CD4-positive, alpha-beta T cell (primary cell): ENCODE results near the gene SMYD3. TPM values are rescaled to one million over a fixed set of nuclear protein-coding genes. Genes with fewer than 3 reads are reported as not detected.

ENCODE experiments used
- ATAC-seq: fragments of 200-7000 bp; cut with Tn5 transposase; one replicate; pipeline ENCODE4 v1.10.0; 2022; ENCODE audit warnings: mild to moderate bottlenecking; ENCODE audit not compliant: poor library complexity
- CTCF ChIA-PET: fragments of 350-600 bp; sonication (Branson Sonifier 250); formaldehyde crosslinking; loops from one replicate; lab custom pipeline; 2021; ENCODE audit warnings: antibody characterized with exemption, inconsistent platforms; lab: Charles Lee
- POLR2A ChIA-PET: fragments of 350-600 bp; sonication (Branson Sonifier 250); formaldehyde crosslinking; loops from one replicate; lab custom pipeline; 2021; ENCODE audit warnings: antibody characterized with exemption, inconsistent platforms; lab: Charles Lee
- DNase-seq, 14 experiments: peaks; one replicate each; pipeline ENCODE4 v3.0.0-alpha.2; 2013 to 2020; ENCODE audit warnings: mixed read lengths in 2 of 14
- H3K27ac ChIP-seq, 2 donors: one replicate each; pipeline versions ENCODE4 v1.5.1 to v1.7.0; 2013; ENCODE audit warnings: low read length in 2 of 2, low read depth in 1 of 2, mild to moderate bottlenecking in 1 of 2
- H3K27me3 ChIP-seq, 2 experiments: 1 replicate in 1 of 2; 2 replicates in 1 of 2; pipeline versions ENCODE4 v1.6.1 to v1.7.0; 2013; ENCODE audit warnings: low read length in 2 of 2, control low read depth in 1 of 2, mild to moderate bottlenecking in 1 of 2, moderate library complexity in 1 of 2; ENCODE audit not compliant: insufficient read depth in 2 of 2, control insufficient read depth in 1 of 2
- H3K36me3 ChIP-seq: one replicate; pipeline ENCODE4 v1.6.1; 2013; ENCODE audit warnings: low read length, control low read depth; ENCODE audit not compliant: insufficient read depth
- H3K4me1 ChIP-seq: one replicate; pipeline ENCODE4 v1.6.1; 2013; ENCODE audit warnings: low read length, control low read depth; ENCODE audit not compliant: insufficient read depth
- H3K4me3 ChIP-seq: one replicate; pipeline ENCODE4 v1.5.1; 2013; ENCODE audit warnings: mild to moderate bottlenecking, low read length, moderate library complexity
- H3K9me3 ChIP-seq, 2 experiments: 1 replicate in 1 of 2; 2 replicates in 1 of 2; pipeline versions ENCODE4 v1.6.1 to v1.7.0; 2013; ENCODE audit warnings: low read length in 2 of 2, mild to moderate bottlenecking in 2 of 2, control low read depth in 1 of 2, moderate library complexity in 1 of 2; ENCODE audit not compliant: control insufficient read depth in 1 of 2, insufficient read depth in 1 of 2
- H3K27ac Mint-ChIP-seq: one replicate; pipeline ENCODE4 v1.8.0; 2020; ENCODE audit warnings: mixed read lengths
- H3K27me3 Mint-ChIP-seq: one replicate; pipeline ENCODE4 v1.8.0; 2021; ENCODE audit warnings: mixed read lengths
- H3K36me3 Mint-ChIP-seq: one replicate; pipeline ENCODE4 v1.8.0; 2021; ENCODE audit warnings: low read depth, mixed read lengths
- H3K4me1 Mint-ChIP-seq: one replicate; pipeline ENCODE4 v1.8.0; 2021; ENCODE audit warnings: low read depth, mixed read lengths
- H3K4me3 Mint-ChIP-seq: one replicate; pipeline ENCODE4 v1.8.0; 2020; ENCODE audit warnings: mild to moderate bottlenecking, mixed read lengths
- H3K9me3 Mint-ChIP-seq: one replicate; pipeline ENCODE4 v1.8.0; 2020; ENCODE audit warnings: mixed read lengths
- intact Hi-C, 2 experiments: fragments of 100-400 bp; cut with DNase I in 1 of 2; cut with micrococcal nuclease in 1 of 2; formaldehyde crosslinking; loops; one replicate each; pipeline versions ENCODE4 v1.15.1 to v1.9.0; 2023 to 2025; cut with DNase I, micrococcal nuclease
- total RNA-seq, 174 experiments: library from RNA in 2 of 174; stranded (reverse) in 2 of 174; gene quantifications; one replicate each; pipeline ENCODE4 v1.2.3 and lab custom pipeline; 2021 to 2026
- TF ChIP-seq, protein P1 (sequence below): fragments of 200-600 bp; IDR thresholded peaks from one replicate; pipeline ENCODE4 v1.8.0; 2022; ENCODE audit warnings: antibody characterized with exemption, mild to moderate bottlenecking

The SMYD3 gene
- total RNA-seq, 2 experiments from 2014 or later, result 18.8 to 19.6 TPM

DNA sequence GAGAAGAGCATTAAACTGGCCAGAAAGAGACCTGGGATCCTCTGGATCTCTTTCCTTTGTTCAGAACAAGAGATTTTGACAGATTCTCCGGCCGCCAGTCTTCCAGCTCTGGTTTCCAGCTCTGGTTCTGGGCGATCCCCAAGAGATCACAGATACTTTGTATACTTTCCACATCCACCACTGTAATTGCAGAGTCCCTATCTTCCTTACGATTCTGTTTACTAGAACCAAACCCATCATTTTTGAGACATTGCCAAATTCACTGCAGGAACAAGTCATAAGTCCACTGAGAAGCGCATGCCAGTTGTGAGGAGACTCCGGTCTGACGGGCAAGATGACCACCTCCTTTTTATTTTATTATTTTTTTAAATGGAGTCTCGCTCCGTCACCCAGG lies 505.2 kb downstream of the SMYD3 start:
- DNase-seq (no peak), ATAC-seq (no peak)
- H3K4me3 ChIP-seq, result no peak overlapping the region
- H3K4me1 ChIP-seq, result no peaks in the 10 kb centered on the region
- Mint-ChIP-seq H3K27ac (no peak overlapping the region), H3K9me3 (no peaks in the 10 kb centered on the region), H3K4me1 (no peaks in the 10 kb centered on the region), H3K36me3 (no peaks in the 10 kb centered on the region), H3K27me3 (no peaks in the 10 kb centered on the region), H3K4me3 (no peak overlapping the region)
- H3K27ac ChIP-seq, result no peak overlapping the region
- intact Hi-C loops, result loop anchor here (2.0 to 10.0 kb wide), 4 partner anchors 115 to 927 kb away; no protein-coding TSS in a partner anchor
- ChIA-PET POLR2A (no interaction called here), CTCF (interaction anchor here (1.1 kb wide), 1 partner anchor 849 kb away, joined by 3 read pairs; no protein-coding TSS in a partner anchor)
- H3K27me3 ChIP-seq, result no peaks in the 10 kb centered on the region
- H3K9me3 ChIP-seq, result no peaks in the 10 kb centered on the region
- TF ChIP-seq, protein P1, sequence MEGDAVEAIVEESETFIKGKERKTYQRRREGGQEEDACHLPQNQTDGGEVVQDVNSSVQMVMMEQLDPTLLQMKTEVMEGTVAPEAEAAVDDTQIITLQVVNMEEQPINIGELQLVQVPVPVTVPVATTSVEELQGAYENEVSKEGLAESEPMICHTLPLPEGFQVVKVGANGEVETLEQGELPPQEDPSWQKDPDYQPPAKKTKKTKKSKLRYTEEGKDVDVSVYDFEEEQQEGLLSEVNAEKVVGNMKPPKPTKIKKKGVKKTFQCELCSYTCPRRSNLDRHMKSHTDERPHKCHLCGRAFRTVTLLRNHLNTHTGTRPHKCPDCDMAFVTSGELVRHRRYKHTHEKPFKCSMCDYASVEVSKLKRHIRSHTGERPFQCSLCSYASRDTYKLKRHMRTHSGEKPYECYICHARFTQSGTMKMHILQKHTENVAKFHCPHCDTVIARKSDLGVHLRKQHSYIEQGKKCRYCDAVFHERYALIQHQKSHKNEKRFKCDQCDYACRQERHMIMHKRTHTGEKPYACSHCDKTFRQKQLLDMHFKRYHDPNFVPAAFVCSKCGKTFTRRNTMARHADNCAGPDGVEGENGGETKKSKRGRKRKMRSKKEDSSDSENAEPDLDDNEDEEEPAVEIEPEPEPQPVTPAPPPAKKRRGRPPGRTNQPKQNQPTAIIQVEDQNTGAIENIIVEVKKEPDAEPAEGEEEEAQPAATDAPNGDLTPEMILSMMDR, result no peak
- H3K36me3 ChIP-seq, result no peaks in the 10 kb centered on the region

DNA sequence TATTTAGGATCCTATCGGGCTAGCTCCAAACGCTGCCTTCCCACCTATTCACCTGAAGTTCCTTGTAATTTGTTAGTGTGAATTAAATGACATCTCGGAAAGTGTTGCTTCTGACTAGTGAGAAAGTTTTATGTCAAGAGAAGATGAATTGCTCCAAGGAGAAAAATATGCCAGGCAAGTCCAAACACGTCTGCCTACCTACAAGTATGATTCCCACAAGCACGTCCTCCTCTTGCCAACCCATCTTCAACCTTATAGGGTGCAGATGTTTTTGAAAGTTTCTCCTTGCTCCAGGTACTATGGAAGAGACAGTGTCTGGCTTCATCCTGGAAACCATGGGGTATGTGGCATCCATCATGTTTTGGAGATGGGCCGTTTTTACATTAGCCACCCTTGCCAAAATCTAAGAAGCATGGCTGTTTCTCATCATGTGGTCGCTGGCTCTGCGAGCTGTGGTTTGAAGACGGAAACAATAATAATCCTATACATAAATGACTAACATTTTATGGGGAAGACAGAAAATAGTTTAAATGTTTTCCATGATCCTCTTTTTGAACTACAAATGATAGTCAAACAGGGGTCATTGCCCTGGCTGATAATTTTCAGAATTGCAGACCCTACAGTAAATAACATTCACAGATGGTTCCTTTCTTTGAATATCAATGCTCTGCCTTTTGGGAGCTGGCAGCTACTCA lies 505.8 kb downstream of the SMYD3 start:
- ATAC-seq, result no peak
- H3K4me1 ChIP-seq, result no peaks in the 10 kb centered on the region

DNA sequence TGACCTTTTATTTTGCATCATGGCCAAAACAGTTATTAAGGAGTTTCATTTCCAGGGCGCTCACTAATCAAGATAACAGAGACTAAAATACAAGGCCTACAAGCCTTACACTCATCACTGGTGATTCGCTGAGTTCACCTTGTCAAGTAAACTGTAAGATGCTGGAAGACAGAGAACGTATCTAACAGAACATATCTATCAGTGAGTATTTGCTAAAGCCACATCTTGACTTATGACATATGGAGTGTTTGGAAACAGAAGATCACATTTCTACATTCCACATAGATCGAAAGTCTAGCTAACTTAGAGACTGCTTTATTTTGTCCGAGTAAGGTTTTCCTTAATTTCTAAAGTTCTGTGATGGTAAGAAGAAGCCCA lies 506.5 kb downstream of the SMYD3 start:
- intact Hi-C loops, result loop anchor here in 1 of 2 experiments (2.0 to 10.0 kb wide), 3 partner anchors 114 to 926 kb away; no protein-coding TSS in a partner anchor
- Mint-ChIP-seq H3K27ac (no peak overlapping the region), H3K27me3 (no peaks in the 10 kb centered on the region), H3K4me1 (no peaks in the 10 kb centered on the region), H3K4me3 (no peak overlapping the region), H3K9me3 (no peaks in the 10 kb centered on the region), H3K36me3 (no peaks in the 10 kb centered on the region)
- ChIA-PET POLR2A (no interaction called here), CTCF (no interaction called here)
- Histone ChIP-seq H3K4me3 (no peak overlapping the region), H3K27ac (no peak overlapping the region), H3K4me1 (no peaks in the 10 kb centered on the region), H3K36me3 (no peaks in the 10 kb centered on the region), H3K9me3 (no peaks in the 10 kb centered on the region), H3K27me3 (no peaks in the 10 kb centered on the region)
- TF ChIP-seq, protein P1, result no peak
- ATAC-seq, result no peak
- DNase-seq, result no peak

More for the DNA sequence above, 505.8 kb downstream of the SMYD3 start:
- no peak for DNase-seq
- ChIA-PET POLR2A (no interaction called here), CTCF (interaction anchor here (1.1 kb wide), 1 partner anchor 848 kb away, joined by 3 read pairs; no protein-coding TSS in a partner anchor)
- H3K36me3 Mint-ChIP-seq, result no peaks in the 10 kb centered on the region
- no peaks in the 10 kb centered on the region for H3K9me3 ChIP-seq
- intact Hi-C loops, result loop anchor here in 1 of 2 experiments (2.0 to 10.0 kb wide), 3 partner anchors 114 to 926 kb away; no protein-coding TSS in a partner anchor
- TF ChIP-seq, protein P1, result no peak
- H3K9me3 Mint-ChIP-seq, result no peaks in the 10 kb centered on the region
- H3K27ac Mint-ChIP-seq, result no peak overlapping the region
- H3K27me3 Mint-ChIP-seq, result no peaks in the 10 kb centered on the region
- no peak overlapping the region for H3K4me3 Mint-ChIP-seq
- no peak overlapping the region for H3K4me3 ChIP-seq
- H3K27me3 ChIP-seq, result no peaks in the 10 kb centered on the region
- H3K36me3 ChIP-seq, result no peaks in the 10 kb centered on the region
- no peaks in the 10 kb centered on the region for H3K4me1 Mint-ChIP-seq
- no peak overlapping the region for H3K27ac ChIP-seq
